GM04504 (cell line): ENCODE results near the gene DOK6.

Experiments
- DNase-seq: peaks from one replicate; pipeline ENCODE4 v3.0.0-alpha.2; 2012; ENCODE audit warnings: low read depth

The DOK6 gene

DNA sequence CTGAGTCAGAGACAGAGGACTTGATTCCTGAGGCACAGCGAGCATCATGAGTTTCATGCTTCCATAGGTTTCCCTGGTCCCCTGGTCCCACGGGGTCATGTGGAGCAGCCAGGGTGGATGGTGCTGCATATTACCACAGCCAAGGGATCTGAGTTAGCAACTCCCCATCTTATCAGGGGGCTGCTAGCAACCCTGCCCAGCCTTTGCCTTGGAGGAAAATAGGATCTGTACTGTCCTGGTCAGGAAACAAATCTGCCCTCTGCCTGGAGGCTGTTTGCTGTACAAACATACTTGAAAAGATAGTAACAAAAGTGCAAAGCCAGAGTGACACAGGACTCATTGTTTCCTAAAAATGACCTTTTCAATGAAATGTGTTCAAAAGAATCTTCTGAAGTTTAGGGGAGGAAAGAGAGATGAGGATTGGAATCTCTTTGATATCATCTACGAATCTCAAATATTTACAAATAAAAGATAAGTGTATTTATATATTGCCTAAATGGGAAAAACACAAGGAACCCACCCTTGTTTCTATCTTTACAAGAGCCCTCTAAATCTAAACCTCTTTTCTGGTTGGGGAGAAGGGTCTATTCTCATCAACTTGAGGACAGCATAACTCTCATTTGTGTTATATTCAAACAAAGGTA is 352.2 kb downstream of the DOK6 start:
- no peak for DNase-seq

DNA sequence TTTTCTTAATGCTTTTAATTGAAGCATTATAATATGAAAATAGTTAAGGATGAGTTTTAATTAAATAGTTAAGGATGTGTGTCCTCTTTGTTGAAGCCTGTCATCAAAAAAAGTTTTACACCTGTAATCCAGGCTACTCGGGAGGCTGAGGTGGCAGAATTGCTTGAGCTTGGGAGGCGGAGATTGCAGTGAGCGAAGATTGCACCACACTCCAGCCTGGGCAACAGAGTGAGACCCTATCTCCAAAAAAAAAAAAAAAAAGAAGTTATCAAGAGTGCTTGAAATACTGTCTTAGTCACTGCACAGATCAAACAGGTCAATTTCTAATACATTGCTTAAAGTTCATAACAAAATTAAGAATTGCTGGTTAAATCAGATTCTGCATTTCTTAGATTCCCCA is 353.4 kb downstream of the DOK6 start:
- no peak for DNase-seq

DNA sequence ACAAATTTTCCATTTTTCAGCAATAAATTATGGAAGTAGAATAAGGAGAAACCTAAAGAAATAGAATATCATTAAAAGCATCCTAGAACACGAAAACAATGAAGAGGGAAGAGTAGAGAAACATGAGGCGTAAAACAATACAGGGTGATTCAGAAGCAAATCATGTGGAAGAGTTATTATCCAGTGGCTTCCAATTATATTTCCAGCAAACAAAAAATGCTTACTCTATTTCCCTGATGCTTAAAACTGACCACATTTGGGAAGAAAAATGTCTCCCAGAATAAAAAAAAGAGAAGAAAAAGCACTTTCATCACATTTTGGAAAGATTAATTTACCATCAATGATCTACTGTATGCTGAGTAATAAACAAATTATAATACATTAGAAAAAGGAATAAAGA is 354.4 kb downstream of the DOK6 start:
- no peak for DNase-seq

DNA sequence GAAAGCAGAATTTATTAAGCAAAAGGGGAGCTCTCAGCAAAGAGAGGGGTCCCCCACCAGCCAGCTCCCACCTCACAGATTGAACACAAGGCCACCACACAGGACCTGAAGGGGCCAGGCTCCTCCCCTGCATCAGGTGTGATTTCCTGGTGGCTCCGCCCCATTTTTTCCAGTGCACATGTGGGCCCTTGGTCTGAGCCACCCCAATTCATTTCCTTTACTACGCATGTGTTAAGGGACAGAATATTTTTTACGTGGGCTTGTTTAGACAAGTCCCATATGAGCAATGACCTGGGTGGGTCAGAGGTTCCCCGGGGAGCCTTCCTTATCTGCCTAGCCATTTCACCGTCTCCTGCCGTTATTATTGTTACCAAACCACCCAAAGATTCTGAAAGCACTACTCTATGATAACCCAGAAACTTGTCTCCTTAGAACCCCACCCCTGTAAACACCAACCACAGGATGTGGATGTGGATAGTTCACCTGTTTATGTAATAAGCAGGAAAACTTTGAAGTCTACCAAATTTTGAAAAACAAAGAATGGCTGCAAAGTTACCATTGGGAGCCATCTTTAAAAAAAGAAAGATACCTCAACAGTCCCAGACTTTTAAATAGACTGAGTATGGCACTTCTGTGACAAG is 355.3 kb downstream of the DOK6 start:
- no peak for DNase-seq

- DNase-seq: no peak
Measured at GRCh38 chr18:69757733-69758132, 357.0 kb downstream of the DOK6 start.

GRCh38 chr18:69758458-69758857 is 357.8 kb downstream of the DOK6 start:
- DNase-seq: no peak

- no peak for DNase-seq
Measured at GRCh38 chr18:69759046-69759445, 358.4 kb downstream of the DOK6 start.

- no peak for DNase-seq
Measured at GRCh38 chr18:69763002-69763401, 362.3 kb downstream of the DOK6 start.

DNA sequence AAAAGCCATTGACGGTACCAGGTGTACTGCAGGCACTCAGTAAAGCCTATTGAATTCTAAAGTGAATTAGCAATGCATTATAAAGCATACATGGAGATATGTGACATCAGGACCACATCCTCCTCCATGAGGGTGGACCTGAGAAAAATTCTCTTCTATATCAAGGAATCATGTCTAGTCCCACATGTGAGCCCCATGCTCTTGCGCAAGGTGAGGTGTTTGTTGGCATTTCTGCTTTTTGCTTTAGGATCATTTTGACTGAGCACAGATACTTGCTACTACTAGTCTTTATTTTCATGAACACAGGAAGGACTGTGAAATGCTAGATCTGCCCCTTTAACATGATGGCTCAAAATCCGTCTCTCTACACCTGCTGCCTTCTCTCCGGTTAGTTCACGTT is 363.1 kb downstream of the DOK6 start:
- no peak for DNase-seq

GRCh38 chr18:69770238-69770637 is 369.6 kb downstream of the DOK6 start:
- no peak for DNase-seq

DNA sequence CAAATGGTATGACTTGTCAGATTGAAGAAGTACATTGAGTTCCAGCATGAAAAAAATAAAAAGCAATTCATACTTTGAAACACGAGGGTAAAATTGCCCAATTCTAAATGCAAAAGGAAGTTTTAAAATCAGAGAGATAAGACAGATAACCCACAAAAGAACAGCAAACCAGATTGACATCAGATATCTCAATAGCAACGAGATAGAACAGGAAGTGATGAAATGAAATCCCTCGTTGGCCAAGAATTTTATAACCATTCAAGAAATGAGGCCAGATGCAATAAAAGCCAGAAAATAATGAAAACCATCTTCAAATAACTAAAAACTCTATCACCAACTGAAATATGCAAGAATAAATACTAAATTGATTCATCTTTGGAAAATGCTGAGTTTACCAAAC is 374.1 kb downstream of the DOK6 start:
- DNase-seq: no peak

- no peak for DNase-seq
Measured at GRCh38 chr18:69777248-69777647, 376.6 kb downstream of the DOK6 start.

DNA sequence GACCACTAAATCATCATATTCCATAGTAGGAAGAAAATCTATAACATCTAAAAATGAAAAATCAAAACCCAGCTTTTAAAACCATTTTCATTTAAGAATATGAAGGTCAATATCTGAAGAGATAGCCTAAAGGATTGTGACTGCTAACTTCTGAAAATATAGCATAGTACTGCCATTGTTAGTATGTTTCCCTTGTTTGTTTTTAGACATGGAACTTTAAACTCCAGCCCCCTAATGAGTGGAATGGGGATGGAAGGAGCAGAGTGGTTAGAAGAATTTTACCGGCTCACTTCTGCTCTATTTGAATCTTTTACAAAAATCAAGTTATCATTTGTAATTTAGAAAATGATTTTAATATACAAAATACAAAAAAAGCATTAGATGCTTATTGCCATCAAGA is 378.0 kb downstream of the DOK6 start:
- DNase-seq: no peak

DNA sequence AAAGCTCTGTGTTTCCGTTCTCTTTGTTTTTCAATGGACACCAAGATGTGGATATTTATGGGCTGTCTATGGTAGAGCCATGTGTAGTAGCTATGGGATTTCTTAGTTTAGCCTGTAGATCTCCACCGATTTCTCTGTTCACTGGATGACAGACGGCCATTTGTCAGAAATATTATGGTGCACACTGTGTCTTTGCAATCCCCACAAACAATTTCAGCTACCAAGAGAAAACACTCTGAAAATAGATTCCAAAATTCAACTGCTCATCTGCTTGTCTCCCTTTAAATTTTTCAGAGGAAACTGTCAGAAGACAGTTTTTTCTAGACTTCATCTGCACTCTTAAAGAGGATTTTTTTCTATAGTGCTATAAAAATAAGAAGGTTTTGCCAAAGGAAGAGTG is 380.2 kb downstream of the DOK6 start:
- no peak for DNase-seq

GRCh38 chr18:69784815-69785214 is 384.1 kb downstream of the DOK6 start:
- DNase-seq: no peak

DNA sequence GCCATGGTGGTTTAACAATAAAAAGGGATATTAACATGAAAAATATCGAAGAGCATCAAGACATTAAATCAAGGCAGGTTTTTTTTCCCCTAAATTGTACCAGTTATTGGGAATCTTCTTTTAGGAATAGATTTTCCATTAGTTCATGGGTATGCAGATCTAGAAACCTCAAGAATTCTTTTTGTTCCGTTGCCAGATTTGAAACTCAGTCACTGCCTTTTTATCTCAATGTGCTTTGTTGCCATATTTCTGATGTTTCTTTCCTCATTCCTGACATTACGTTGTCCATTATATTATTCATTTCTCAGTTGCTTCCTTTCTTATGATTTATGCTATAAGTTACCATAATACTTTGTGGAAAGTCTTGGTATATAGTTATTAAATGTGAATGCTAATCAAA is 384.8 kb downstream of the DOK6 start:
- DNase-seq: no peak

- DNase-seq: no peak
Measured at GRCh38 chr18:69786427-69786826, 385.7 kb downstream of the DOK6 start.

DNA sequence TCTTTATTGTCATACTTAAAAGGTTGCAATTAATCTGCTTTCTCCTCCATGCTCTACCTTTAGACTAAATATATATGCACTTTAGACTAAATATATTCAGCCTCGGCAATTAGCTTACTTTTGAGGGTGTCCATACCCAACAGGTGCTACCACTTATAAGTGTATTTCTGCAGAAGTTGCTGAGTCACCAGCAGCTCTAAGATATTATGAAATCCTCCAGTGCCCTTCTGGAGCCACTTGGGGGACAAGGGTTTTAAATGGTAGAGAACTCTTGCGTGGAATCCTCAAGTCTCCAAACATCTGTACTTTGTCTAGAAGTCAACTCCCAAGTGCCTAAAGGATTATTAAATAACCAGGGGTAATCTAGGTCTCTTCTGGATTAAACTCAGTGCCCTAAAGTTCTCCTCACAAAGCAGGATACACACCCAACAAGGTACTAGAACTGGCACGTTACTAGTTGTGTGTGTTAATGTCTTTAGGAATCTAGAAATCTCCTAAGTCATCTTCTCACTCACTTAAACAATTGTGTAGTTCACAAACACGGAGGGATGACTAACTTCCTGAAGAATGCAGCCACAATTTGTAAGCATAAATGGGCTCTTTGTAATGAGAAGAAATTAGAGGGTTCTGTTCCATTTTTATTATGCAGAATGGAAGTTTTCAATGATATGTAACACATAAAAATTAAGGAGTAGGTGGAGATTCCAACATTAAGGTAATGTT is 387.3 kb downstream of the DOK6 start:
- DNase-seq: peak; percentile 21

- DNase-seq: no peak
Measured at GRCh38 chr18:69789794-69790193, 389.1 kb downstream of the DOK6 start.

- no peak for DNase-seq
Measured at GRCh38 chr18:69790649-69791048, 390.0 kb downstream of the DOK6 start.

GRCh38 chr18:69795791-69796190 is 395.1 kb downstream of the DOK6 start:
- no peak for DNase-seq

GRCh38 chr18:69804776-69805501 is 404.3 kb downstream of the DOK6 start:
- no peak for DNase-seq

- no peak for DNase-seq
Measured at GRCh38 chr18:69808399-69808798, 407.7 kb downstream of the DOK6 start.
